GM12892 (cell line): ENCODE results near the gene TARS1.

Experiments
- POLR2A ChIP-seq: IDR thresholded peaks from 2 replicates; pipeline ENCODE4 v1.6.1; 2011; ENCODE audit warnings: low read depth, low read length, control low read depth
- POLR2AphosphoS5 ChIP-seq: IDR thresholded peaks from 2 replicates; pipeline ENCODE4 v1.6.1; 2011; ENCODE audit warnings: low read depth, low read length, control low read depth

- TF ChIP-seq POLR2A (no peak), POLR2AphosphoS5 (no peak)
These were observed 63.8 kb downstream of the TARS1 start for GRCh38 chr5:33504570-33504969.
